HG03039 (cell line): ENCODE data around the gene KCNJ9.
"Not testable (repeated sequence)": the region's sequence is repeated elsewhere in the genome, so short reads cannot be mapped to it uniquely, and the experiment has no call there.

Experiments used
- ATAC-seq: cut with Tn5 transposase; IDR thresholded peaks from one replicate; pipeline ENCODE4 v1.9.1; 2021; ENCODE audit warnings: mild to moderate bottlenecking, moderate library complexity; ENCODE audit not compliant: unreplicated experiment

KCNJ9 gene

GRCh38 chr1:160081261-160081936, at the start of gene KCNJ9:
KCNJ9 (plus strand) TSS chr1:160081538; CDS start chr1:160084031, 2,493 bp downstream.
- no peak for ATAC-seq

- ATAC-seq, result no peak
Measured at GRCh38 chr1:160032165-160032820, 49.0 kb upstream of the KCNJ9 start.

GRCh38 chr1:160040476-160040875, 40.9 kb upstream of the KCNJ9 start:
- ATAC-seq, result no peak

- no peak for ATAC-seq
Measured at GRCh38 chr1:160043543-160043942, 37.8 kb upstream of the KCNJ9 start.

GRCh38 chr1:160045653-160046052, 35.7 kb upstream of the KCNJ9 start:
- no peak for ATAC-seq

DNA sequence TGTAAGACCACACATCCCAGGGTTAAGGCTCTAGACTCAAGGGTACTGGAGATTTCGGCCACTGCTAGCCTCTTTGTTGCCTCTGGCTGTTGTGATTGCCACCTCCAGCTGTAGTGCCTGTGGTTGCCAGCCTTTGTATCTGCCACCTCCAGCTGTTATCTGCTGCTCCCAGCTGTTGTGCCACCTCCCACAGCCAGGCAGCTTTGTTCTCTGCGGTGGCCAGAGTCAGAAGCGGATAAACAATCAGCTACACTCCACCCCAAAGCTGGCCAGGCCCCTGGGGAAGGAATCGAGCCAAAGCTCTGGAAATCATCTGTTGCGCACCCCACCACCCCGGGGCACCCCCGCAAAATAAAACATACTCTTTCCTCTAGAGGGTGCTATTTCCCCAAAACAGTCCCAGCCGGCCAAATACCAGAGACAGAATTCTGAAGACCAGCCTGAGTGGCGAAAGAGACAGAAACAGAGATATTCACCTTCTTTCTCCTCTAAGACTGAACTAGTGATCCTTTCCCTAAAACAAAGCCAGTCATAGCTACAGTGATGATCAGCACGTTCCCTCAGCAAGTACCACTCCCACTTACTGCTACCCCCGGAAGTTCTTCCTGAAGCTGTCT, 34.7 kb upstream of the KCNJ9 start:
- ATAC-seq, result no peak

DNA sequence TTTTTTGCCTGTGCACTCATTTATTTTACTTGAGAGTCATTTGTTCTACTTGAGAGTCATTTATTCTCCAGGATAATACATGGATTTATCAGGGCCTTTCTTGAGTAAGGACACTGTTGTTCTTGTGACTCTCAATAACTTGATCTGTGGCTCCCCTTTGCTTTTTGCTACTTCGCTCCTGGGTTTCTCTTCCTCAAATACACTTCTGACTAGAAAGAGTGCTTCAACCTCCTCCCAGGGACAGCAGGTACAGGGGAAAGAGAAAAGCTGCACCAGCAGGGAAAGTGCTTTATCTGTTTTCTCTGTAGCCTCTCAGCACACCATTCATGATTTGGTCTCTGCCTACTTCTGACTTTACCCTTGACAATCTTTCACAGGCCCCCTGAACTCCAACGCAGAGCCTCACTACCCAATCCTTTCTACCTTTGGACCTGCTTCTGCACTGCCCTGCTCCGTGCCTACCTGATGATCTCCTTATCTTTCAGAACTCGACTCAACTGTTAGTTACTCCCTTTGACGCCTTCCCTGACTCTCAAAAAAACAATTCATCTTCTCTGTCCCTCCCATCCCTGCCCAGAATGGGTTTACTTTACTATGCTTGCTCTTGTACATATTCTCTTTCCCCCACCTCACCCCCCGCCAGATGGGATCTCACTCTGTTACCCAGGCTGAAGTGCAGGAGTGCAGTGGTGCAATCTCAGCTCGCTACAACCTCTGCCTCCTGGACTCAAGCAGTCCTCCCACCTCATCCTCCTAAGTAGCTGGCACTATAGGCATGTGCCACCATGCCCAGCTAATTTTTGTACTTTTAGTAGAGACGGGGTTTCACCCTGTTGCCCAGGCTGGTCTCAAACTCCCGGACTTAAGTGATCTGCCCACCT, 34.0 kb upstream of the KCNJ9 start:
- ATAC-seq, result no peak

DNA sequence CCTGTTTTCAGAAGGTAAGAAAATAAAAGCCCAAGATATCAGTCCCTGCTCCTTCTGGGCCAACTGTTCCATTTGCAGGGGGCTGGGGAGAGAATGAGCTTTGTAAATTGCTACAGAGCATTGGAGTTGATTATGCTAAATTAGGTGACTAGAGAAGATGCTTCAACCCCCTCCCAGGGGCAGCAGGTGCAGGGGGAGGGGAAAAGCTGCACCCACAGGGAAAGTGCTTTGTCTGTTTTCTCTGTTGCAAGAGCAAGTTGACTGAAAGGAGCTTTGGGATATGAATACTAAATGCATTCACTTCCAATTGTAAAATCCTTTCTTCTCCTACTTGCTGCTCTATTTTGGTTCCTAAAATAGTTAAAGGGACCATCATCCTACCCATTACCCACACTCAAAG, 33.0 kb upstream of the KCNJ9 start:
- no peak for ATAC-seq

GRCh38 chr1:160049101-160049500, 32.2 kb upstream of the KCNJ9 start:
- ATAC-seq, result no peak

DNA sequence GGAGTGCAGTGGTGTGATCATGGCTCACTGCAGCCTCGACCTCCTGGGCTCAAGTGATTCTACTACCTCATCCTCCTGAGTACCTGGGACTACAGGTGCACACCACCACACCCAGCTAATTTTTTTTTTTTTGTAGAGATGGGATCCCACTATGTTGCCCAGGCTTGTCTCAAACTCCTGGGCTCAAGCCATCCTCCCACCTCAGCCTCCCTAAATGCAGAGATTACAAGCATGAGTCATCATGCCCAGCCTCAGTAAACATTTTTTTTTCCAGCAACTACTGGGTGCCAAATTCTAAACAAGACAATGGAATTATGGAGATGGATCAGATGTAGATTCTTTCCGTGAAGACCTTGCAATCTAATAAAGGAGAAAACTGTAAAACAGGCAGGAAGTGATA, 31.2 kb upstream of the KCNJ9 start:
- ATAC-seq, result not testable (repeated sequence)

- ATAC-seq, result no peak
Measured at GRCh38 chr1:160050619-160051018, 30.7 kb upstream of the KCNJ9 start.

- ATAC-seq, result no peak
Measured at GRCh38 chr1:160052936-160053335, 28.4 kb upstream of the KCNJ9 start.

DNA sequence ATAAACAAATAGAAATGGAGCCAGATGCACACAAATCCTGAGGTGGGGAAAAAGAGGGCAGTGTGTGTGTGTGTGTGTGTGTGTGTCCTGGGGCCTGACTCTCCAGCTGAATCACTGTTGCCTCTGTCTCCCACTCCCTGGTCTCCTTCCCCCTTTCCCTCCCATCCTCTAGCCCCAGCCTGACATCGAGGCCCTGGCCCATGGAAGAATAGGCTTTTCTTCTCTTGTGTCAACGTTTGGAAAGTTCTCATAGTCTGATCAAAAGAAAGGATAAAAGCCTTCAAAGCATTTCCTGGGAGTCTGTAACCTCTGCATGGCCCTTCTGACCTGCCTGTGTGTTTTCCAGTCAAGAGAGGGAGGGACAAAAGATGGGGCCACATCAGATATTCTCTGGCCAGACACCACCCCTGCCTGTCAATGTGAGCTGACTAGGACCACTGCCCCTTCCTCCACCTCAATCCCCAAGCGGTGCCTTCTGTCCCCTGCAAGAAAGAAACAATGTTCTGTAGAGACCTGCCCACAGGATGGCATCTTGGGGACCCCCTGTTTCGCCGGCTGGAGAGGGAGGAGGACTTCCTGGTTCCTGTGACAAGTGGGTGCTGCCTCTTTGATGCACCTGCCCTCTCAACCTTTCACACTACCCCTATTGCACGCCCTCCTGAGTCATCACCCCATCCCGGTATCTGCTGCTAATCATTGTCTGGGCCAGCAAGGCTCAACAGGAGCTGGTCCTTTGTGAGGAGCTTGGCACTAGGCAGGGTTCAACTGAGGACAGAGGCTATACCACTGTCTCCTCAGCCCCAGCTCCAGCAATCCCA, 27.6 kb upstream of the KCNJ9 start:
- no peak for ATAC-seq

- ATAC-seq, result no peak
Measured at GRCh38 chr1:160056648-160057169, 24.6 kb upstream of the KCNJ9 start.

DNA sequence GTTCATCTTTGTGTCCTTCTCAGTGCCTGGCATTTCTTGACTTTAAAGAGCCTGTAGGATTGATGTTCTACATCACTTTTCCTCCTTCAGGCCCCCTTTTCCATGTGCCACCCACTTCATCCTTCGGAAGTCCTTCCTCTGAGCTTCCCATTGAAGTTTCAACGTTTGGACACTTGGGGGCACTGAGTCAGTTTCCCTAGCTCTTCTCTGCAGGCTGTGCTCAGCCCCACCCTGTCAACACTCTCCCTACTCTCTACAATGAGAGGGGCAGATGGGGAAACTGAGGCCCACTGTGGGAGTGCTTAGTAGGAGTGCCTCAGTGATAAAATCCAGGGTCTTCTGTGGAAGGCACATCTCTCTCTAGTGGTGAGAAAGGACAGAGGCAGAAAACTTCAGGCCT, 23.3 kb upstream of the KCNJ9 start:
- no peak for ATAC-seq

DNA sequence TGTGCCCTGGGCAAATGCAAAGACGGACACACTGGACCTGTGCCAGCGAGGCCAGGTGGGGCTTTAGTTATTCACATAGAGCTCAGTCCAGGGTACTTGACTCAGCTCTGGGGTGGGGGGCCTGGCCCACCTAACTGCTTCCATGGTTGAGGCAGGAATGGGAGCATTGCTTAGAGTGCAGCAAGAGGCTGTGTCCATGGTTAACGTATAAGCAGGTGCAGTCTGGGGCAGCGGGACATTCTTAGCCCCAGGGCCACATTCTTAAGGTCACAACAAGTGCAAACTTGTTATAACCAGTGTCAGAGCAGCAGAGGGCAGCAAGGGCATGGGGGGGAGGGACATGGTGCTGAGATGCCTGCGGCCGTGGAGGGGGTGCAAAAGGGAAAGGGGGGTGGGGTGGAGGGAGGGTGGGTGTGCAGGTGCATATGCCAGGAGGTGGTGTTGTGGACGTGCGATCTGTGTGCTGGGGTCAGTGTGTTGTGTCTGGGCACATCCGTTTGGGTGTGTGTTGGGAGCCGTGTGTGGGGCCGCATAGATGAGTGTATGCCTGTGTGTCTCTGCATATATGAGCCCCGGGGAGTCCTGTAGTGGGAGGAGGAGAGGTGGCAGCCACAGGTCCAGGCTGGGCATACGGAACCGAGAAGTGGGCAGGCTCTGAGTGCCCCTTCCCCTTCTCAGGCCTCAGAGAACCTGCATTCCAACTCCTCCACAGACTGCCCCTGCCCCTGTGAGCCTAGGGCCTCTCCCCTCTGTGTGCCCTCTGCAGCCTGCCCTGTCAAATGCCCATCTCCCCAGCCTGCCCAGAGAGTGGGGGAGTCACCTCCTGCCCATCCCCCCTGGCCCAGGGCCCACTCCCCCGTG, 19.7 kb upstream of the KCNJ9 start:
- no peak for ATAC-seq

DNA sequence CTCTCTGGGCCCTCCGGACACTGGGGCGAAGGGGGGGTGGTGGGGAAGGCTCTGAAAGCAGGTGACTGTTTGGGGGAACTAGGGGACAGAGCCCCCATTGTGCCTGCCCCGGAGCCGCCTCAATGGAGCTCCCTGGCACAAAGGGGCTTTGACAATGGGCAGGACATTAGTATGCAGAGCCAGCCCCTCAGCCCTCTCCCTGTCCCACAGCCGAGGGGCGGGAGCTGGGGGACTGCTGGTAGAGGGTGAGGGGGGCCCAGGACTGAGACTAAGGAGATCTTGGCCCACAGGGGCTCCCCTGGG, 19.2 kb upstream of the KCNJ9 start:
- ATAC-seq, result no peak

DNA sequence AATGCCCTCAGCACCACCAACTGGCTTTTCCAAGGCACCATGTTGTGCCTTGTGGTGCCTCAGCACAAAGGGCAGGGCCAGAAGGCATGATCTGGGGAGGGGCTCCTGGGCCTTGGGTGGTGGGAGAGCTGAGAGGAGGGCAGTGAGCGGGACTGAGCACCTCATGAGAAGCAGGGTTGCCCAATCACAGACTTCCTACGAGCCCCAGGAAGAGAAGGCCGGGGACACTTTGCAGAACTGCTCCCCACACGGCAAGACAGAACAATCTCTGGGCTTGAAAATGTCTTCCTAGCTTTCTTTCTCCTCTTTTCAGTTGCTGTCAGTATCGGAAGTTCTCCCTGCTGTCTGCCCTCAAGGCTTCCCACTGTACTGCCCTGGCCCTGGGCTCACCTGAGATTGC, 18.2 kb upstream of the KCNJ9 start:
- no peak for ATAC-seq

DNA sequence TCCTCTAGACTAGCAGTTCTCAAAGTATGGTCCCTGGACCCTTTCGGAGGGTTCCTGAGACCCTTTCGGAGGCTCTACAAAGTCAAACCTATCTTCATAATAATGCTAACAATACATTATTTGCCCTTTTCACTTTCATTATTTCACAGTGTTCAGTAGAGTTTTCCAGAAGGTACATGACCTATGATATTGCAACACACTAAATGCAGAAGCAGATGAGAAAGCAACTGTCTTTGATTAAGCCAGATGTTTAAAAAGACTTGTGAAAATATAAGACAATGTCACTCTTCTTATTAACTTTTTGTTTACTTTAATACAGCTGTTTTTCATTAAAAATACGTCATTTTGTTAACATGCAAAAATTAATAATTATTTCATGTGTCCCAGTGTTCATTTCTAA, 17.2 kb upstream of the KCNJ9 start:
- ATAC-seq, result no peak

GRCh38 chr1:160064746-160065145, 16.6 kb upstream of the KCNJ9 start:
- no peak for ATAC-seq
